MM.1S (cell line): ENCODE data around the gene GAREM1.

ENCODE experiments used
- DNase-seq: peaks from one replicate; pipeline ENCODE4 v3.0.0-alpha.2; 2015
- H2AFZ ChIP-seq: fragments of 300-600 bp; sonication (generic); 2 replicates; pipeline ENCODE4 v1.6.0; 2016; ENCODE audit warnings: antibody characterized with exemption, low read length
- H3F3A ChIP-seq: fragments of 300-600 bp; sonication (generic); 2 replicates; pipeline ENCODE4 v1.6.1; 2016; ENCODE audit warnings: mild to moderate bottlenecking, antibody characterized with exemption, low read length, moderate library complexity, mixed read lengths; ENCODE audit not compliant: insufficient read depth
- H3K27ac ChIP-seq: fragments of 300-600 bp; sonication (generic); 2 replicates; pipeline ENCODE4 v1.5.1; 2016; ENCODE audit warnings: mild to moderate bottlenecking, low read length
- H3K27me3 ChIP-seq: fragments of 300-600 bp; sonication (generic); replicated peaks from 2 replicates; pipeline ENCODE4 v1.6.0; 2016; ENCODE audit warnings: low read length; ENCODE audit not compliant: insufficient read depth
- H3K36me3 ChIP-seq: fragments of 300-600 bp; sonication (generic); replicated peaks from 2 replicates; pipeline ENCODE4 v1.6.1; 2016; ENCODE audit warnings: mild to moderate bottlenecking, low read length, mixed read lengths; ENCODE audit not compliant: insufficient read depth
- H3K4me1 ChIP-seq: fragments of 300-600 bp; sonication (generic); 2 replicates; pipeline ENCODE4 v1.6.1; 2016; ENCODE audit warnings: low read length, mixed read lengths
- H3K4me2 ChIP-seq: fragments of 300-600 bp; sonication (generic); 2 replicates; pipeline ENCODE4 v1.6.0; 2016; ENCODE audit warnings: low read depth, low read length
- H3K4me3 ChIP-seq: fragments of 300-600 bp; sonication (generic); 2 replicates; pipeline ENCODE4 v1.5.1; 2016; ENCODE audit warnings: low read length, mixed read lengths
- H3K79me2 ChIP-seq: fragments of 300-600 bp; sonication (generic); 2 replicates; pipeline ENCODE4 v1.6.1; 2016; ENCODE audit warnings: mixed run types, low read length, mixed read lengths
- H3K9ac ChIP-seq: fragments of 300-600 bp; sonication (generic); 2 replicates; pipeline ENCODE4 v1.6.1; 2016; ENCODE audit warnings: low read length, mixed read lengths
- H3K9me2 ChIP-seq: fragments of 300-600 bp; sonication (generic); replicated peaks from 2 replicates; pipeline ENCODE4 v1.6.1; 2016; ENCODE audit warnings: mild to moderate bottlenecking, low read length, mixed read lengths; ENCODE audit not compliant: insufficient read depth
- H3K9me3 ChIP-seq: fragments of 300-600 bp; sonication (generic); replicated peaks from 2 replicates; pipeline ENCODE4 v1.6.1; 2016; ENCODE audit warnings: mild to moderate bottlenecking, low read length, mixed read lengths; ENCODE audit not compliant: insufficient read depth
- H4K20me1 ChIP-seq: fragments of 300-600 bp; sonication (generic); 2 replicates; pipeline ENCODE4 v1.6.1; 2016; ENCODE audit warnings: mild to moderate bottlenecking, low read length, moderate library complexity, mixed read lengths; ENCODE audit not compliant: insufficient read depth
- CTCF ChIP-seq: fragments of 300-600 bp; sonication (generic); IDR thresholded peaks from 2 replicates; pipeline ENCODE4 v1.5.1; 2016; ENCODE audit warnings: antibody characterized with exemption, low read length, mixed read lengths
- EZH2 ChIP-seq: fragments of 300-600 bp; sonication (generic); optimal IDR thresholded peaks from 2 replicates; pipeline ENCODE3; 2017; ENCODE audit warnings: low read depth, mild to moderate bottlenecking, antibody characterized with exemption, low read length, mixed read lengths
- EZH2phosphoT487 ChIP-seq: fragments of 300-600 bp; sonication (generic); IDR thresholded peaks from 2 replicates; pipeline ENCODE4 v1.6.1; 2018; ENCODE audit warnings: antibody characterized with exemption, low read length

Gene GAREM1

GRCh38 chr18:32420084-32420750 is 50.5 kb downstream of the GAREM1 start:
- H3K27ac ChIP-seq: no peak overlapping the region
- H3K9me2 ChIP-seq: no peaks in the 10 kb centered on the region
- H4K20me1 ChIP-seq: no peaks in the 10 kb centered on the region

GRCh38 chr18:32418148-32418547 is 52.5 kb downstream of the GAREM1 start:
- H3K4me3 ChIP-seq: no peak overlapping the region
- no peaks in the 10 kb centered on the region for H3K4me1 ChIP-seq
- no peaks in the 10 kb centered on the region for H3K27me3 ChIP-seq
- no peak for DNase-seq
- H3K27ac ChIP-seq: no peak overlapping the region
- H3K9me2 ChIP-seq: no peaks in the 10 kb centered on the region
- peaks cover 4% of the 10 kb centered on the region; the same call in 1 of the 2 replicates for H3K79me2 ChIP-seq
- H4K20me1 ChIP-seq: no peaks in the 10 kb centered on the region
- TF ChIP-seq EZH2phosphoT487: no peak
- TF ChIP-seq CTCF: no peak
- no peak for TF ChIP-seq EZH2
- H3K9me3 ChIP-seq: no peaks in the 10 kb centered on the region
- H2AFZ ChIP-seq: no peak overlapping the region
- no peak overlapping the region for H3K4me2 ChIP-seq
- H3K9ac ChIP-seq: no peak overlapping the region
- no peaks in the 10 kb centered on the region for H3F3A ChIP-seq
- no peaks in the 10 kb centered on the region for H3K36me3 ChIP-seq

More at GRCh38 chr18:32420084-32420750, 50.5 kb downstream of the GAREM1 start:
- Histone ChIP-seq H3K79me2 (peaks cover 3% of the 10 kb centered on the region; the same call in 1 of the 2 replicates), H2AFZ (no peak overlapping the region), H3K36me3 (no peaks in the 10 kb centered on the region), H3K4me2 (no peak overlapping the region), H3K4me3 (no peak overlapping the region), H3F3A (no peaks in the 10 kb centered on the region), H3K9ac (no peak overlapping the region), H3K4me1 (no peaks in the 10 kb centered on the region), H3K9me3 (no peaks in the 10 kb centered on the region), H3K27me3 (no peaks in the 10 kb centered on the region)
- TF ChIP-seq CTCF: no peak
- TF ChIP-seq EZH2: no peak
- no peak for TF ChIP-seq EZH2phosphoT487
- no peak for DNase-seq

GRCh38 chr18:32405588-32405987 is 65.1 kb downstream of the GAREM1 start:
- H3K9me2 ChIP-seq: no peaks in the 10 kb centered on the region
- no peaks in the 10 kb centered on the region for H3K36me3 ChIP-seq
- H3F3A ChIP-seq: no peaks in the 10 kb centered on the region
- no peak overlapping the region for H3K27ac ChIP-seq
- no peaks in the 10 kb centered on the region for H3K9me3 ChIP-seq
- no peaks in the 10 kb centered on the region for H3K79me2 ChIP-seq
- no peaks in the 10 kb centered on the region for H3K4me1 ChIP-seq
- no peak overlapping the region for H2AFZ ChIP-seq
- no peaks in the 10 kb centered on the region for H4K20me1 ChIP-seq
- no peak overlapping the region for H3K4me2 ChIP-seq
- DNase-seq: no peak
- TF ChIP-seq CTCF (no peak), EZH2phosphoT487 (no peak), EZH2 (no peak)
- H3K9ac ChIP-seq: no peak overlapping the region
- H3K27me3 ChIP-seq: no peaks in the 10 kb centered on the region
- H3K4me3 ChIP-seq: no peak overlapping the region
